GM18870 (cell line): ENCODE results near the gene ADGRG3.

Source experiments
- ATAC-seq: cut with Tn5 transposase; IDR thresholded peaks from one replicate; pipeline ENCODE4 v1.9.1; 2021; ENCODE audit warnings: moderate library complexity; ENCODE audit not compliant: unreplicated experiment

ADGRG3 gene

DNA sequence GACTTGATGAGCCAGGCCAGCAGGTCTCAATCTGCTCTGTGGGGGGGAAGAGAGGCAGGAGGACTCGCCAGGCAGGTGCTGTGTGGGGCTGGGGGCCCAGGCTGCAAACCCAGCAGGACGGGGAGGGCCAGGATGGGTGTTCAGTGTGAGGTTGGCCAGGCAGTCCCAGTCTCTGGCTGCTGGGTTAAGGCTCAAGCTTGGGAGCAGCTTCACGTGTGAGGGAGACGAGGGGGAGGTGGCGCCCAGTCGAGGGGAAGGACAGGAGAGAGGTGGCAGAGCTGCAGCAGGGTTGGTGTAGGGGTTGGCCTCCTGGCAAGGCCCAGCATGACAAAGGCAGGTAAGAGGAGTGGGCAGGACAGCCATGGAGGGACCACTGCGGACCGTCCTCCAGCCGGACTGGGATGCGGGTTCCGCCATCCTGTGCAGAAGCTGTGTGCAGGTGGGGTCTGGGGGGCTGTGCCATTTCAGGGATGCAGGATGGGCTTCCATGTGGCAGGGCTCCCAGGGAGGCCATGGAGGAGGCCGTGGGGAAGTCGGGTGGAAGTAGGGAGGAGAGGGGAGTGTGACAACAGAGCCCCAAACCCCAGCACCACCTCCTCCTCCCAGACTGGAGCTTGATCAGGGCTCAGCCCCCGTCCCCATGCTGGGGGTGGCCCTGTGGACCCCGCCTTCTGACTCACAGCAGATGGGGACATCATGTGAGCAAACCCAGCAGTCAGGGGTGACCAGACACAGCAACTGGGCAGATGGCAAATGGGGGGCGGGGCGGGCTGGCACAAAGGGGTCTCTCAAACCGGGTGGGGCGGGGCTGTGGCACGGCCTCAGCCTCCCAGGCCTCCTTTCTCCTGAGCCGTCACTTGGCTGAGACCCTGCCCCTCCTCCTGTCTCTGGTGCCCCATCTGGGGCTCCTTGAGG, 36.9 kb upstream of the ADGRG3 start:
- no peak for ATAC-seq

- ATAC-seq, result no peak
Measured at GRCh38 chr16:57632568-57632967, 35.5 kb upstream of the ADGRG3 start.

GRCh38 chr16:57633383-57634064, 34.6 kb upstream of the ADGRG3 start:
- no peak for ATAC-seq

DNA sequence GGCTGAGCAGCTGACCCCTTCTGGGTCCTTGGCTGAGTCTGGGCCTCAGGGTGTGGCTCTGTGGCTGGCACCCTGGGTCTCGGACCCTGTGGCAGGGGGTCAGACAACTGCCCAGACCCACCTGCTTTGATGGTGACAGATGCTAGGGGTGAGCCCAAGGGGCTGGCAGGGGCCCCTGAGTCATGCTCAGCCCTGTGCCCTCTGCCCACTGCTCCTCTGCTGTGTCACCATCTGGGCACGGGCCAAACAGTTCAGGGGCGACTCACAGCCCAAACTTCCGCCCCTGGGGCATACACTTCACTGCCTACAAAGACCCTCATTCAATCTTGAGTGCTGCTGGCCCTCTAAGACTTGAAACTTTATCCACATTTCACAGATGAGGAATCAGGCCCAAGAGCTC, 33.9 kb upstream of the ADGRG3 start:
- no peak for ATAC-seq

DNA sequence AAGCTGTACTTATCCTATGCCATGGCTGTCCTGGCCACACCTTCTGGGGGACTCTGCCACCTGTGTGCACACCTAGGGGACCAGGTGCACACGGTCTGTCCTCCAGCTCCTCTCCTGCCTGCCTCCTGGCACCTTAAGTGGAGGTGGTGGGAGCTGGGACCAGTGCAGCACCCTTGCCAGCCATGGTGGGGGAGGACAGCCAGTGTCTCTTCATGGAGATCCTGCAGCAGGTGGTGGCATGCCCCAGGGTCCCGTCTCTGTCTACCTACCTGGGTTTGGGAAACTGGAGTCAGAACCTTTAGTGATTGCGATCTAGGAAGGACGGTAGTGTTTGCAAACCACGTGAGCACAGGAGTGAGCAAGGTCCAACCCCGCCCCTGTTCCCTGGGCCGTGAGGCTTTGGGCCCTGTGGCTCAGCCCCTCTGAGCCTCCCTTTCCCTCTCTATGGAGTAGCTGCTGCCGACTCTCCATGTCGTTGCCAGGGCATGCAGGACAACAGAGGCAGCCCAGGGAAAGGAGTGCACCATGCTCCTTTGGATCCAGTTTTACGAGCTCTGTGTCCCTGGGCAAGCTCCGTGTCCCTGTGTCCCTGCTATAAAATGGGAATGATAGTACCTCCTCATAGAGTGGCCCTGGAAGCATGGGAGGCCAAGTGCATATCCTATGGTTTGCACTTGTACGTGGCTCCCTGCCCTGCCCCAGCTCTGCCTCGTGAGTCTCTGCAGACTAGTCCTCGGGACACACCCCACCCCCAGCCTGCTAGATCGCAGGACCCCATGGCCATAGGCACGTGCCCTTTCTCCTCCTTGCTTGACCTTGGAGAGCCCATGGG, 32.6 kb upstream of the ADGRG3 start:
- no peak for ATAC-seq

- ATAC-seq, result no peak
Measured at GRCh38 chr16:57636184-57636583, 31.9 kb upstream of the ADGRG3 start.

GRCh38 chr16:57637020-57637419, 31.1 kb upstream of the ADGRG3 start:
- no peak for ATAC-seq

- no peak for ATAC-seq
Measured at GRCh38 chr16:57637424-57637823, 30.7 kb upstream of the ADGRG3 start.

- ATAC-seq, result no peak
Measured at GRCh38 chr16:57637965-57638364, 30.1 kb upstream of the ADGRG3 start.

GRCh38 chr16:57638381-57638780, 29.7 kb upstream of the ADGRG3 start:
- no peak for ATAC-seq

DNA sequence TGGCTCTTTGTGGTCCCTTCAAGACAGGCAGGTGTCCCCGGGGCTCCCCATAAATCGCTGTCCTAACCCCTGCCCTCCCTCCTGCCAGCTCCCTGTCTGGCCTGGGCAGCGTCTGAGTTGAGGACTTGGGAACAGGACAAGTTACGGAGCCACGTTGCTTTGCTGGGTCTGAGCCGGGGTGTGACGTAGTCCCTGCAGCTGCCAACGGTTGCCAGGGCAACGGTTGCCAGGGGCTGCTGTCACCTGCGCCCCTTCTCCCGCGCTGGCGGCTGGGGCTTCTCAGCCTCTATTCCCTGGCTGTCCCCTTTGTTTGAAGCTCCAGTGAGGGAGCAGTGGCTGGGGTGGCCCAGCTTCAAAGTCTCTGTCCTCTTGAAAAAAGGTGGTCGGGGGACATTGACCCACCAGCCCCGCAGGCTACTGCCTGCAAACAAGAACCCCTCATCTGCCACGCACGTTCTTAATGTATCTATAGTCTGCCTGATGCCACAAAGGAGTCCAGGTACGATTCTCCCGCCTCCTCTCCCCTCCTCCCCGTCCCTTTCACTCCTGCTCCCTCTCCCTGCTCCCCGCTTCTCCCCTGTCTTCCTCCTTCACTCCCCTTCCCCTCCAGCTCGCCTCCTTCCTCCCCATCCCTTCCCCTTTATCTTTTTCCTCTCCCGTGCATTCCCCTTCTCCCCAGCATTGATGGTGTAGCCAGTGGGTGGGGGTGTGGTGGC, 28.8 kb upstream of the ADGRG3 start:
- no peak for ATAC-seq

GRCh38 chr16:57640185-57640584, 27.9 kb upstream of the ADGRG3 start:
- no peak for ATAC-seq

- no peak for ATAC-seq
Measured at GRCh38 chr16:57640612-57641011, 27.5 kb upstream of the ADGRG3 start.

DNA sequence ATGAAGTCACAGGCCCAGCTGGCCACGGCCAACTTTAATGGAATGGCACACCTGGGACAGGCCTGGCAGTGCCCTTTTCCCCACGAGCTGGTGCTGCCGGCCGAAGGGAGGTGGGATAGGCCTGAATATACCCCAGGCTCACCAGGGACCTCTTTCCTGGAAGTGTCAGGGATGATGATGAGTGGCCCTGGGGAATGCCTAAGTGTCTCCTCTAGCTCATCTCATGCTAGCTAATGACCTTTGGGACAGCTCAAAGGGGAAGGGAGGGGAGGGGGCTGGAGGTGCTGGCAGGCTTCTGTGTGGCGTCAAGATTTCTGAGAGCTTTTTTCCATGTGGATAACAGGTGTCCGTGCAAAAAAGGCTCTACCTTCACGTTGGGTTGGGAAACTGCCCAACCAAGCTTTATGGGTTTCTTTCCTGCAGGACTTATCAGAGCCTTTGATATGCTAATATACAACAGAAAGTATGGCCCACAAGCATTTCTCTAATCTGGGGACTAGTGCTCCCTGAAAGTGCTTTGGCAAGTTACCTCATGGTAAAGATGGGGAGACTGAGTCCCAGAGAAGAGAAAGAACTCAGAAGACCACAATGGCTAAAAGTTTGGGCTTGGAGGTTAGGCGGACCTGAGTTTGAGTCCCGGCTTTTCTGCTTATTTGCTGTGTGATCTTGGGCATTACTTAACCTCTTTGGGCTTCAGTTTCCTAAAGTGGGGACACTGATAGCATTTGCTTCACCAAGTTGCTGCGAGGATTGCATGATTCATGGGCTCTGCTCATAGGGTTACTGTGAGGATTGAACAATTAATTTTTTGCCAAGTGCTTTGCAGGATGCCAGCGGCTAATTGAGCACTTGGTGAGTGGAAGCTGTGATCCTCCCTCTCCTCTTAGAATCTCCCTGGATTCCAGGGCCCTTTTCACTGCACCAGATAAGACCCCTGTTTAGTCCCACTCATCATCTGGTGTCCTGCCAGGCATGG, 25.7 kb upstream of the ADGRG3 start:
- ATAC-seq, result no peak

DNA sequence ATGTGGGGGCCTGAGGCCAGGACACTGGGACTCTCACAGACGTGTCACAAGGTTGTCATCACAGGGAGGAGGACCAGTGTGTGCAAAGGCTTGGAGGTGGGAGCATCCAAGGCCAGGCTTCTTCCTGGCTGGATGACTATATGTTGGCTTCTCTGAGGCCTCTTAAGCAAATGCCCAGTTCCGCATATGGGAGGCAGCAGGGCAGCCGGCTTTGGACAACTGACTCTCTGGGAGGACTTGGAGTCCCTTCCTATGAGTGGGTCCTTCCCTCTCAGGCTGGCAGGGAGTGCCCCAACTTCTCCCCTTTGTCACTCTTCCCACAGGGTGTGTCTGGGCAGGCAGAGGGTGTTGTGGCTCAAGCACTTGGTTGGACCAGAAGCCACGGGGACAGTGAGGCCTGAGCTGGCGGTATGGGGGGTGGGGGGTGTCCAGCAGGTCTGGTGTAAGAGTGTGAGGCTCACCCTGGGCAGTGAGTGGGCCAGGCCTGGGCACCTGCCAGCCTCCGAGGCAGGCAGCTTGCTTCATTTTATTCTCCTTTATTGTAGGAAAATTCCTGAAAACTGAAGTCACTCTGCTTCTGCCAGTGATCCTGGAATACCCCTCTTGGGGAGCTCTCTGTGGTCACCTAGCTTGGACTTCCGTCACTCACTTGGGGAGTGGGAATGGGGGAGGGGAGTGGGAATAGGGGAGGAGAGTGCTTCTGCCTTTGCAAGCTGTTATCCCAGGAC, 24.8 kb upstream of the ADGRG3 start:
- no peak for ATAC-seq

GRCh38 chr16:57643910-57644309, 24.2 kb upstream of the ADGRG3 start:
- ATAC-seq, result no peak

GRCh38 chr16:57644383-57645014, 23.6 kb upstream of the ADGRG3 start:
- no peak for ATAC-seq

DNA sequence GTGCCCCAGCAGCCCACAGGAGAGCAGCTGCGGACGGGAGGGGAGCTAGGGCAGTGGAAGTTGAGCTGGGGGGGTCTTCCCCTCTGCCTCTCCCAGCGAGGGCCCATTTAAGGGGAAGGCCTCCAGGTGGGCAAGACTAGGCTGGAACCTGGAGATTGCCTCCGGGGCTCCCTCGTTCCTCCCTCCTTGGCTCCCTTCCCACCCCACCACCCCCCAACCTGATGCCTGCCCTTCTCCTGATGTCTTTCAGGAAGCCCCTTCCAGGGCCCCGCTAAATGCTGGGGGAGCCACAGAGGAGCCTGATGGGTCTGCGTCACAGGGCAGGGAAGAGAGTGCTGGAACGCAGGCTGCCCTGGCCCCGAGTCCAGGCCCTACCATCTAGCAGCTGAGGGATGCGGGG, 22.9 kb upstream of the ADGRG3 start:
- no peak for ATAC-seq
